Measurements from ENCODE around the gene APBA1. TPM values are rescaled to one million over a fixed set of nuclear protein-coding genes. Genes with fewer than 3 reads are reported as not detected.

Gene APBA1
- total and polyA plus RNA-seq, 2 of the 8 experiments (the other 6 are each of a cell fraction or from before 2014, with no cell fraction given), result 0.36 to 0.60 TPM

DNA sequence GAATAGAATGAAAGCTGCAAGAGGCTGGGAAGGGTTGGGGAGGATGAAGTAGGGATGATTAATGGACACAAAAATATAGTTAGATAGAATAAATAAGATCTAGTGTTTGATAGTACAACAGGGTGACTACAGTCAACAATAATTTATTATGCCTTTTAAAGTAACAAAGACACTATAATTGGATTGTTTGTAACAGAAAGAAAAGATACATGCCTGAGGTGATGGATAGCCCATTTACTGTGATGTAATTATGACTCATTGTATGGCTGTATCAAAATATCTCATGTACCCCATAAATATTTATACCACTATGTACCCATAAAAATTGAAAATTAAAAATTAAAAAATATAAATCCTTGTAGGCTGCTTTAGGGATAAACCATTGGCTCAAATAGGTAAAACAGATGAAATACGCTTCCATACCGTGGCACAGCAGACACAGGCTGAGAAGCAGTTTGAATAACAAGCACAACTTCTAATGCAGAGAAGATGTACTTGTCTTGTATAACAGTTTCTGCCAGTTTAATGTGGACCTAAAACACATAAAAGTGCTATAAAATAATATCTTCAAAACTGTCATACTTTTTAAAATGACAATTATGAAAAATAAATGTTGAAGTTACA lies 34.9 kb downstream of the APBA1 start:
- H3K56ac ChIP-seq (replicated peaks; ENCODE audit: insufficient read length, low read depth, low read length), result no peak overlapping the region
- H3K36me3 ChIP-seq (ENCODE audit: control insufficient read depth in 2 of 4, insufficient read depth in 4 of 4, low read length in 3 of 4), result no peaks in the 10 kb centered on the region
- CTCF ChIA-PET (ENCODE audit: partially characterized antibody), result no interaction called here
- H3K9ac ChIP-seq (replicated peaks in 1 of 4; ENCODE audit: extremely low read depth in 1 of 4, low read depth in 3 of 4, low read length in 3 of 4), result no peak overlapping the region
- DNase-seq (ENCODE audit: low read depth in 1 of 2, low spot score in 2 of 2), result no peak
- H3K23ac ChIP-seq (ENCODE audit: insufficient read length), result no peak overlapping the region
- H3K79me1 ChIP-seq (ENCODE audit: low read depth, low read length), result no peaks in the 10 kb centered on the region
- H3K18ac ChIP-seq (ENCODE audit: extremely low read depth, low read length), result no peak overlapping the region
- no peaks in the 10 kb centered on the region for H3K27me3 ChIP-seq (replicated peaks in 1 of 4; ENCODE audit: control insufficient read depth in 3 of 4, extremely low read depth in 1 of 4, insufficient read depth in 3 of 4, low read length in 3 of 4)
- H4K8ac ChIP-seq (ENCODE audit: extremely low read depth, insufficient read depth, low read length), result no peak overlapping the region
- TF ChIP-seq, protein P1, sequence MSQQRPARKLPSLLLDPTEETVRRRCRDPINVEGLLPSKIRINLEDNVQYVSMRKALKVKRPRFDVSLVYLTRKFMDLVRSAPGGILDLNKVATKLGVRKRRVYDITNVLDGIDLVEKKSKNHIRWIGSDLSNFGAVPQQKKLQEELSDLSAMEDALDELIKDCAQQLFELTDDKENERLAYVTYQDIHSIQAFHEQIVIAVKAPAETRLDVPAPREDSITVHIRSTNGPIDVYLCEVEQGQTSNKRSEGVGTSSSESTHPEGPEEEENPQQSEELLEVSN (IDR thresholded peaks at IDR 0.05), result no peak
- no peak overlapping the region for H2AFZ ChIP-seq (ENCODE audit: low read length)
- H4K20me1 ChIP-seq (replicated peaks in 1 of 2; ENCODE audit: control insufficient read depth in 1 of 2, insufficient read depth in 2 of 2, low read length in 2 of 2), result no peaks in the 10 kb centered on the region
- H4K5ac ChIP-seq (ENCODE audit: insufficient read length, low read depth, low read length), result no peak overlapping the region
- no peak overlapping the region for H2BK15ac ChIP-seq (ENCODE audit: low read length)
- H3K4ac ChIP-seq (replicated peaks; ENCODE audit: insufficient read length, low read depth, low read length), result no peak overlapping the region
- no peak overlapping the region for H3K4me3 ChIP-seq (ENCODE audit: extremely low read depth in 1 of 4, insufficient read depth in 2 of 4, low read depth in 3 of 4, low read length in 4 of 4)
- no peak overlapping the region for H4K91ac ChIP-seq (replicated peaks; ENCODE audit: insufficient read length, low read length)
- WGBS, 2 experiments (ENCODE audit: extremely low coverage in 1 of 2, insufficient coverage in 1 of 2, insufficient read length in 1 of 2, insufficient replicate concordance in 2 of 2, low coverage in 1 of 2, low lambda C conversion rate in 2 of 2, missing lambda C conversion rate in 1 of 2), result 100% methylated on average over 2 of the region's 2 CpGs; no CpG with 5 or more reads in 1 of the 2 experiments
- no peaks in the 10 kb centered on the region for H3K9me3 ChIP-seq (ENCODE audit: insufficient read depth in 2 of 2, low read depth in 1 of 2, low read length in 1 of 2)
- H3K4me2 ChIP-seq (ENCODE audit: insufficient read depth in 1 of 2, low read depth in 2 of 2, low read length in 2 of 2), result no peak overlapping the region
- no peak overlapping the region for H2BK120ac ChIP-seq (replicated peaks; ENCODE audit: low read depth, low read length)
- H3K23me2 ChIP-seq (ENCODE audit: low read depth, low read length), result no peaks in the 10 kb centered on the region
- H2BK5ac ChIP-seq (ENCODE audit: low read depth, low read length), result no peak overlapping the region
- H3K4me1 ChIP-seq (replicated peaks in 1 of 4; ENCODE audit: control insufficient read depth in 3 of 4, insufficient read depth in 4 of 4, low read length in 3 of 4), result no peaks in the 10 kb centered on the region
- H2AK5ac ChIP-seq (ENCODE audit: low read depth, low read length), result no peak overlapping the region
- H3K27ac ChIP-seq (ENCODE audit: low read depth, low read length), result no peak overlapping the region
- no peak for FAIRE-seq
- POLR2A ChIA-PET (ENCODE audit: partially characterized antibody), result no interaction called here
- H2BK20ac ChIP-seq (ENCODE audit: low read length), result no peak overlapping the region
- no peak overlapping the region for H3K14ac ChIP-seq (ENCODE audit: insufficient read length)
- no peak overlapping the region for H2BK12ac ChIP-seq (ENCODE audit: low read depth, low read length)
- H3K79me2 ChIP-seq (ENCODE audit: control insufficient read depth in 1 of 2, insufficient read depth in 2 of 2, low read length in 2 of 2), result no peaks in the 10 kb centered on the region

Measured in H1 (cell line).